Measurements from ENCODE around the gene PPM1H.

DNA sequence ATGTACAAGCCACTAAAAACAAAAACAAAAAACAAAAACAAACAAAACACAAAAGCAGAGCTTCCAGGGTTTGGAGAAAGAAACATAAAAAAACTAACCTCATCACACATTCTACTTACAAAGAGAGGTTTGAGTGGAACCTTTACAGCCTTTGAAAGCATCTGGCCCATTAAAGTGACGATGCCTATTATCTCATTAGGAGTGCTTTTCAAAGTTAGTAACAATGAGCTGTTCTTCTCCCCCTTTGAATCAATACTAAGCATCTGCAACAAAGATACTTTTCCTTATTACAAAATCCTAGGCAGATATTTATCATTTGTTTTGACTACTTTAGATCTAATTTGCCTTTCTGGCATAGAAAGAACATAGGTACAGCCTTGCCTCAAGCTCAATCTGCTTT is 217.3 kb downstream of the PPM1H start:
- TF ChIP-seq ZNF785 (tag by site-specific recombination; IDR thresholded peaks at IDR 0.05) (no peak), TCF7L2 (IDR thresholded peaks at IDR 0.05; ENCODE audit: borderline replicate concordance, low read depth, low read length) (no peak), ZNF391 (tag by site-specific recombination; IDR thresholded peaks at IDR 0.05; ENCODE audit: borderline replicate concordance, low read depth) (no peak)
